KG1 (cell line): Measurements from ENCODE around the gene CCNL2.

Source experiments
- DNase-seq: peaks from one replicate; lab custom pipeline; 2025; lab: John Stamatoyannopoulos, UW

The CCNL2 gene

DNA sequence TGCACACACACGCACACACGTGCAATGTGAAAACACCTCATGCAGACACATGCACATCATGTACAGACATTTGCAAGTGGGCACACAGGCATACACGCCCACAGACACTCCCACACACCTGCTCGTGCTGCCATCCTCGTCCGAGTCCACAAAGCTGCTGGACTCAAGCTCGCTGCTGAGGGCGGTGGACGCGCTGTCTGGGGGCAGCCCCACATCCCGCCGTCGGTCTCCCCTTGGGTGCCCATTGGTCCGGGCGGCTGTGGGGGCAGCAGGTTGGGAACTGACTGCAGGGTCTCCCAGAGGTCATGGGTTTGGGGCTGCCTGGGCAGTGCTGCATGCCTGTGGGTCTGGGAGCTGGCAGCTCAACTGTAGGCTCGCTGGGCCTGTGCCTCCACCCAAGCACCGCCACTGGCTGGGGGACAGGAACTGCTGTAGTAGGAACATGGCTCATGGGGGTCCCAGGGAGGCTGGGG lies 57.5 kb downstream of the CCNL2 start:
- DNase-seq: no peak

DNA sequence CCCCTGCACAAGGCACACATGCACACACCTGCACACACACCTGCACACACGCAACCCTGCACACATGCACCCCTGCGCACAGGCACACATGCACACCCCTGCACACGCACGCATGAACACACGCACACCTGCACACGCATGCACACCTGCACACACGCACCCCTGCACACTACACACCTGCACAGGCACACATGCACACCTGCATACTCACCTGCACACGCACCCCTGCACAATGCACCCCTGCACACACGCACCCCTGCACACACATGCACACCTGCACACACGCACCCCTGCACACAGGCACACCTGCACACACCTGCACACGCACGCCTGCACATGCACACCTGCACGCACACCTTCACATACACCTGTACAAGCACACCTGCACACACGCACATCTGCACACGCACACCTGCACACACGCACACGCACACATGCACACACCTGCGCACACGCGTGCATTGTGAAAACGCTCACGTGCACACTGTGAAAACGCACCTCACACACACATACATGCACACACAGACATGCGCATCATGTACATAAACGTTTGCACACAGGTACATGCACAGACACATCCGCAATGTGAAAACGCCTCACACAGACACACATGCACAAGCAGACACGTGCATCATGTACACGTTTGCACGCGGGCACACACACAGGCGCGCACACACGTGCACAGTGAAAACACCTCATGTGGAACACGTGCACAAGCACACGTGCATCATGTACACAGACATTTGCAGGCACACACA lies 58.2 kb downstream of the CCNL2 start:
- no peak for DNase-seq

DNA sequence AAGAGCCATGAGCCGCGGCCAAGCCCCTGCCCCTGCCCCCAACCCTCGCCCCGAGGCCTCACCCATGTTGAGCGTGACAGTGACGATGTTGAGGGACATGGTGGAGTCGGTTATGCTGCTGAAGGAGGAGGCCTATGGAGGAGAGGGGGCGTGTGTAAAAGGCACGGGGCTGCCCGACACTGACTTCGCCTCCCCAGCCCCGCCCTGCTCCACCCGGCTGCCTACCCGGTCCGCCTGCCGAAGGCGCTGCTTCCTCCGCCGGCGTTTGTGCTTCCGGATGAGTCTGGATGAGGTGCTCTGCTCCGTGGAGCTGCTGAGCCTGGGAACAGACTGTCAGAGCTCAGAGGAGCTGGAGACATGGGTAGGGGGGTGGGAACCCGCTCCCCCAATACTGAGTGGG lies 59.0 kb downstream of the CCNL2 start:
- DNase-seq: no peak

DNA sequence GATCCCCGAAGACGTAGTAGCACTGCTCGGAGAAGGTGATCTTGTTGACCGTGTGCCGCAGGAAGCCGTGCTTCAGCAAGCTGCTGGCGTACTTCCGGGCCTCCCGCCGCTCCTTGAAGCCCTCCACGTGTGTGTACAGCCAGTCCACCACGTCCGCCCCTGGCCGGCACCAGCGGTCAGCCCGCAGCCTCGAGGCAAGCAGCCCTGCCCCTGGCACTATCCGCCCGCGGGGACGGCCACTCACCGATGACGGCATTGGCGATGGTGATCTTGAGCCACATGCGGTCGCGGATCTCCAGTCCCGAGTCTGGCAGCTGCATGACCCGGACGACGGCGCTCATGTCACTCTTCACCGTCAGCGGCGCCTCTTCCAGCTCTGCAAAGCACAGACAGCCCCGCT lies 60.9 kb downstream of the CCNL2 start:
- no peak for DNase-seq

DNA sequence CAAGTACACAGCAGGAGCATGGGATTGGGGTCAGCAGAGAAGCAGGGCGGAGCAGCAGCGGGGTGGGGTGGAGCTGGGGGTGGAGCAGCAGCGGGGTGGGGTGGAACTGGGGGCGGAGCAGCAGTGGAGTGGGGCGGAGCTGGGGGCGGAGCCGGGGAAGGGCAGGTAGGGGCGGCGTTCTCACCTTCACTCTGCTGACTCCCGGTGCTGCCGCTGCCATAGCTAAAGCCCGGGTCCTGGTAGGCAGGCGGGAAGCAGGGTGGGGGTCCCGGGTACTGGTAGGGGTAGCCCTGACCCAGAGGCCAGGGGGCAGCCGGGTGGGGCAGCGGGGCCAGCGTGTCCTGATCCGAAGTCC lies 61.4 kb downstream of the CCNL2 start:
- no peak for DNase-seq

DNA sequence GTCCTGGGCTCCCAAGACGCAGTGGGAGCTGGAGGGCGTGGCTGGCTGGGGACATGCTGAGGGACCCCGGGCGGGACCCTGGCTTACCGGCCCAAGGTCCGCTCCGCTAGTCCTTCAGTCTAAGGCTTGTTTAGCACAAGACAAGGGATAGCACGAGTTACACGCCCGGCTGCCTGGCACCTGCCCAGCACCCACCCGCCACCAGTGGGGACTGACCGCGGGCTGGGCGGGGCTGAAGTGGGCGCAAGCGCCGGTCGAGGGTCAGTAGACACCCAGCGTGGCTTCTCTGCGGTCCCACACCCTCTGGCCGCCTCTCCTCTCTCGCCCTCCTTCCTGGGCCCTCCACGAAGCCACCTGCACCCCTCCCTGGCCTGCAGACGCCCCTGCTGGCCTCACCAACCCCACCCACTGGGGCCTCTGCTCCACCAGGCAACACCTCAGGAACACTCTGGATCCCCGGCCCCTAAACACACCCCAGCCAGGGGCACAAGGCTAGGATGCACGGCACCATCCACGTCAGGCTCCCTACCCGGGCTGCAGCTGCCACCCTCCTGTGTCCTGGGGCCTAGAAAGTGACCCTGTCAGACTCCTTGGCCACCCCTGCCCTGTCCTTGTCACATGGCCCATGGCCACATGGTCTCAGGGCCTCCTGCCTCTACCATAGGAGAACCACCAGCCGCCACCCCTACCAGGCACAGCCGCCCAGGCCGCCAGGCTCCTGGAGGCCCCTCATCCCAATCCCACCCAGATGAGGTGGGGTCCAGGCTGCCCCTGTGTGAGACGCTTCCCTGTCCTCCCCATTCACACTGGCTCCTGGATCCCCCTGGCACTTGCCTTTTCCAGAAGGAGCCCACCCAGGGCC lies 62.0 kb downstream of the CCNL2 start:
- DNase-seq: no peak

DNA sequence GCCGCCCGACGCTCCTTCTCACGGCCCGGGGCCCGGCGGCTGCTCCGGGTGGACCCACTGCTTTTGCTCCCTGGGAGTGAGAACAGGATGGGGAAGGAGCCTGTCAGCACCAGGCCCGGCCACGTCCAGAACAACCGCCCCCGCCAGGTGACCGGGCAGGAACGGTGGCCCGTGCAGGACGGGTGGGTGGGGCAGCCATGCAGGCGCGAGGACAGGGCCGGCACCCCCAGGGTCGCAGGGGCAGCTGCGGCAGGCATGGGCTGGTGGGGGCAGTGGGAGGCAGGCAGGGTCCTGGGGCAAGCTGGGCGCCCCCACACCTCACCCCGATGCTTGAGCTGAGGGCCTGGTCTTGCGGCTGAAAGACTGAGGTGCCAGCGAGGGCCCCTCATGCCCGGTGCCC lies 62.7 kb downstream of the CCNL2 start:
- DNase-seq: no peak

DNA sequence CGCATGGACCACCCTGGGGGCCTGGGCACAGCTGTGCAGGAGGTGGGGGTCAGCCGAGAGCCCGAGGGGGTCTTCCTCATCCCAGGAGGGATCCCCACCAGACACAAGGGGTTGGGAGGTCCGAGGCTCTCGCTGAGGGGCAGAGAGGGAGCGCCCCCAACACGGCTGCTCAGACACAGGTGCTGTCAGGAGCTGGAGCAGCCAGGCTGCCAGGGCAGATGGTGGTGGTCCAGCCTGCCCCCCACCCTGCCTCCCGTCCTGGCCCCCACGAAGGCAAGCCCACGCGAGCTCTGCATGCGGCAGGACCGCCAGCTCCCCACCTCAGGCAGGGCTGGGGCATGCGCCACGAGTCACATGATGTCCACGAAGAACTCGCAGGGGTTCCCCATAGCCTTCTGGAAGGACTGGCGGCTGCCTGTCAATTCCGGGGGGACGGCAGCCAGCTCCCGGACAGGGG lies 63.3 kb downstream of the CCNL2 start:
- DNase-seq: no peak
